K562 (cell line): Measurements from ENCODE around the gene ADGRF5. TPM values are rescaled to one million over a fixed set of nuclear protein-coding genes. Genes with fewer than 3 reads are reported as not detected.

ENCODE experiments used
- ATAC-seq: fragments of 200-7000 bp; cut with Tn5 transposase; 3 replicates; pipeline ENCODE4 v1.9.1; 2020; ENCODE audit warnings: moderate library complexity
- BruUV-seq: library from RNA; stranded (reverse); fragments of 400-500 nt; replicated peaks from 2 replicates; lab custom pipeline; 2021; lab: Mats Ljungman, UMichigan
- CTCF ChIA-PET: fragments of 300-600 bp; formaldehyde crosslinking; extraction: SDS; loops from one replicate; lab custom pipeline; 2021; ENCODE audit warnings: low intra/inter-chr PET ratio; lab: Yijun Ruan, JAX
- POLR2A ChIA-PET: fragments of 300-600, 350-650 bp; sonication (Branson Sonifier 250); formaldehyde crosslinking; extraction: SDS; loops from one replicate; lab custom pipeline; 2021; ENCODE audit warnings: antibody characterized with exemption, inconsistent platforms; lab: Yijun Ruan, JAX
- DNase-seq, 4 experiments: peaks; one replicate each; pipeline versions ENCODE4 v3.0.0 to v3.0.0-alpha.2; 2011 to 2018; ENCODE audit warnings: low spot score in 3 of 4, mixed read lengths in 3 of 4; ENCODE audit errors: extremely low read depth in 1 of 4
- FAIRE-seq: peaks from 2 replicates; lab custom pipeline; 2011; peaks lifted over from hg19 to GRCh38; lab: Jason Lieb, UNC
- H2AFZ ChIP-seq: 2 replicates; pipeline ENCODE4 v1.6.0; 2011; ENCODE audit warnings: low read depth, low read length, control low read depth, inconsistent platforms
- H3K27ac ChIP-seq: fragments of 200-600 bp; 3 replicates; pipeline ENCODE4 v1.8.0; 2011; ENCODE audit warnings: low read depth, mild to moderate bottlenecking, control low read depth, inconsistent platforms, low read length, moderate library complexity, mixed read lengths; ENCODE audit errors: extremely low read depth
- H3K27me3 ChIP-seq, 2 experiments: fragments of 300-600 bp in 1 of 2; 2 replicates in 1 of 2; 3 replicates in 1 of 2; pipeline versions ENCODE4 v1.6.0 to v1.8.0; 2011; ENCODE audit warnings: inconsistent platforms in 2 of 2, low read length in 2 of 2, mild to moderate bottlenecking in 1 of 2, mixed read lengths in 1 of 2, moderate library complexity in 1 of 2; ENCODE audit not compliant: control insufficient read depth in 2 of 2, insufficient read depth in 2 of 2
- H3K36me3 ChIP-seq: fragments of 300-600 bp; 3 replicates; pipeline ENCODE4 v1.8.0; 2011; ENCODE audit warnings: mild to moderate bottlenecking, low read length, inconsistent platforms; ENCODE audit not compliant: control insufficient read depth, insufficient read depth
- H3K4me1 ChIP-seq, 2 experiments: fragments of 200-600 bp in 1 of 2; replicated peaks in 1 of 2; 2 replicates in 1 of 2; 3 replicates in 1 of 2; pipeline versions ENCODE4 v1.5.1 to v1.8.0; 2011; ENCODE audit warnings: inconsistent platforms in 2 of 2, low read length in 2 of 2, mild to moderate bottlenecking in 1 of 2, mixed read lengths in 1 of 2, moderate library complexity in 1 of 2; ENCODE audit not compliant: control insufficient read depth in 2 of 2, insufficient read depth in 2 of 2
- H3K4me2 ChIP-seq: 2 replicates; pipeline ENCODE4 v1.6.1; 2011; ENCODE audit warnings: low read length, control low read depth, inconsistent platforms, mixed read lengths; ENCODE audit not compliant: insufficient read depth
- H3K4me3 ChIP-seq: fragments of 200-600 bp; sonication (generic), shearing (Covaris generic); 2 replicates; pipeline ENCODE4 v1.5.1; 2016; ENCODE audit warnings: control low read depth, inconsistent platforms
- H3K79me2 ChIP-seq: fragments of 200-600 bp; 3 replicates; pipeline ENCODE4 v1.8.0; 2011; ENCODE audit warnings: low read length, inconsistent platforms; ENCODE audit not compliant: control insufficient read depth, insufficient read depth
- H3K9ac ChIP-seq, 2 experiments: 2 replicates each; pipeline versions ENCODE4 v1.6.0 to v1.6.1; 2011; ENCODE audit warnings: low read depth in 2 of 2, low read length in 2 of 2, control low read depth in 1 of 2, inconsistent platforms in 1 of 2, mild to moderate bottlenecking in 1 of 2, mixed read lengths in 1 of 2; ENCODE audit not compliant: insufficient read depth in 1 of 2
- H3K9me1 ChIP-seq: one replicate; pipeline ENCODE4 v1.6.0; 2011; ENCODE audit warnings: inconsistent platforms, mild to moderate bottlenecking, low read length, moderate library complexity; ENCODE audit not compliant: control insufficient read depth, insufficient read depth
- H3K9me3 ChIP-seq: replicated peaks from 2 replicates; pipeline ENCODE4 v1.5.1; 2011; ENCODE audit warnings: low read depth, low read length, inconsistent platforms; ENCODE audit not compliant: control insufficient read depth, insufficient read depth
- H4K20me1 ChIP-seq: replicated peaks from 2 replicates; pipeline ENCODE4 v1.6.1; 2011; ENCODE audit warnings: low read length, inconsistent platforms, mixed read lengths; ENCODE audit not compliant: control insufficient read depth, insufficient read depth
- CCAR2 ChIP-seq: fragments of 200-400 bp; formaldehyde crosslinking; IDR thresholded peaks from 2 replicates; pipeline ENCODE4 v1.6.1; 2017; ENCODE audit warnings: mild to moderate bottlenecking, low read depth, low read length
- CHD4 ChIP-seq: fragments of 200-600 bp; sonication (generic); IDR thresholded peaks from 3 replicates; pipeline ENCODE4 v1.6.1; 2012; ENCODE audit warnings: low read depth, mild to moderate bottlenecking, mixed read lengths, low read length, inconsistent platforms; ENCODE audit not compliant: insufficient read depth, insufficient replicate concordance, poor library complexity, severe bottlenecking
- ESRRA ChIP-seq: fragments of 450-650 bp; IDR thresholded peaks from 2 replicates; pipeline ENCODE4 v1.6.1; 2014; ENCODE audit warnings: low read depth, mild to moderate bottlenecking, moderate library complexity, borderline replicate concordance
- ETS2 ChIP-seq: IDR thresholded peaks from 2 replicates; pipeline ENCODE4 v1.6.1; 2016; ENCODE audit warnings: borderline replicate concordance, missing genetic modification characterization, mild to moderate bottlenecking, moderate library complexity, missing compliant biosample characterization; ENCODE audit not compliant: poor library complexity, severe bottlenecking
- HDAC1 ChIP-seq, 2 experiments: fragments of 450-650 bp; IDR thresholded peaks; 2 replicates each; pipeline ENCODE4 v1.6.1; 2016 to 2017; ENCODE audit warnings: inconsistent platforms in 1 of 2, mild to moderate bottlenecking in 1 of 2, moderate library complexity in 1 of 2
- NFIX ChIP-seq: fragments of 250-450 bp; sonication (Bioruptor Pico); IDR thresholded peaks from 2 replicates; pipeline ENCODE4 v1.4.0; 2020; ENCODE audit warnings: low read depth, mild to moderate bottlenecking, moderate library complexity
- NUFIP1 ChIP-seq: fragments of 450-650 bp; IDR thresholded peaks from 2 replicates; pipeline ENCODE4 v1.6.1; 2018; ENCODE audit not compliant: partially characterized antibody
- PRDM10 ChIP-seq: fragments of 450-650 bp; IDR thresholded peaks from 2 replicates; pipeline ENCODE4 v1.6.1; 2018; ENCODE audit not compliant: partially characterized antibody
- SLC30A9 ChIP-seq: fragments of 250-450 bp; sonication (Bioruptor Pico); IDR thresholded peaks from 2 replicates; pipeline ENCODE4 v1.8.0; 2022; ENCODE audit warnings: mild to moderate bottlenecking, moderate library complexity
- SNIP1 ChIP-seq: fragments of 450-650 bp; IDR thresholded peaks from 2 replicates; pipeline ENCODE4 v1.7.1; 2017; ENCODE audit warnings: low read depth, mild to moderate bottlenecking
- TAL1 ChIP-seq: fragments of 450-650 bp; IDR thresholded peaks from 2 replicates; pipeline ENCODE4 v1.6.1; 2016; ENCODE audit warnings: mild to moderate bottlenecking
- VEZF1 ChIP-seq: fragments of 200-800 bp; sonication (Bioruptor generic); IDR thresholded peaks from 2 replicates; pipeline ENCODE4 v1.6.1; 2017; ENCODE audit warnings: missing genetic modification characterization, missing compliant biosample characterization
- ZBTB43 ChIP-seq: sonication (generic); formaldehyde crosslinking; IDR thresholded peaks from 2 replicates; pipeline ENCODE4 v1.8.0; 2023; ENCODE audit warnings: mild to moderate bottlenecking, missing genetic modification reagents
- WGBS: fragments of 100-300 bp; shearing (Covaris generic); methylation state at CpG from one replicate; pipeline ENCODE4 v1.1.6; 2016; ENCODE audit warnings: low coverage, mixed read lengths; ENCODE audit not compliant: insufficient coverage; ENCODE audit errors: missing lambda C conversion rate; 5-methylcytosine and 5-hydroxymethylcytosine counted together
- in situ Hi-C: fragments of 300-500 bp; cut with MboI; formaldehyde crosslinking; loops from 4 replicates; pipeline ENCODE4 v1.15.0; 2018; ENCODE audit warnings: inconsistent platforms, mixed read lengths
- intact Hi-C: fragments of 100-400 bp; cut with micrococcal nuclease; formaldehyde crosslinking; loops from 2 replicates; pipeline ENCODE4 v1.14.2; 2022
- polyA plus RNA-seq, 8 experiments: library from polyadenylated mRNA; depleted of rRNA in 4 of 8; stranded (reverse) in 5 of 8; unstranded in 3 of 8; fragments of >200 nt; fragmentation: Nextera tagmentation in 2 of 8; fragmentation: Illumina TruSeq in 1 of 8; extraction: Ambion mirVana in 2 of 8; extraction: Trizol in 1 of 8; gene quantifications; 2 replicates each; pipeline versions ENCODE4 v1.2.1 to v1.2.3, GENCODE V29; 2011 to 2014; ENCODE audit warnings: inconsistent platforms in 1 of 8, missing spikeins in 1 of 8
- total RNA-seq, 7 experiments: library from RNA; depleted of rRNA in 6 of 7; stranded (reverse); fragments of >200 nt in 6 of 7; fragmentation: Illumina TruSeq in 2 of 7; extraction: Trizol in 2 of 7; gene quantifications; 2 replicates each; pipeline versions ENCODE4 v1.2.1 to v1.2.3, GENCODE V29; 2011 to 2021; ENCODE audit warnings: low replicate concordance in 1 of 7

ADGRF5 gene
- total and polyA plus RNA-seq, 9 of the 15 experiments (the other 6 are each of a cell fraction or from before 2014, with no cell fraction given), result 0.07 TPM; not detected in 8

GRCh38 chr6:46956409-46956808 lies 34.7 kb upstream of the ADGRF5 start:
- 0% methylated on average over 6 of the region's 6 CpGs for WGBS
- intact Hi-C loops (no loop called here), in situ Hi-C loops (no loop called here)
- ChIA-PET POLR2A (interaction anchor here (0.6 to 1.5 kb wide), 3 partner anchors 8 to 834 kb away, joined by 3 to 4 read pairs (median 3); no protein-coding TSS in a partner anchor), CTCF (no interaction called here)
- no peak for TF ChIP-seq TAL1
- no peak for TF ChIP-seq NFIX (CRISPR knock-in tag)
- TF ChIP-seq SNIP1, result no peak
- no peak for TF ChIP-seq ETS2 (tag)
- no peak for TF ChIP-seq HDAC1 (IDR thresholded peaks at IDR 0.05)
- TF ChIP-seq VEZF1 (CRISPR knock-in tag), result no peak
- no peak for TF ChIP-seq ZBTB43 (CRISPR knock-in tag)
- TF ChIP-seq NUFIP1, result no peak
- TF ChIP-seq SLC30A9 (CRISPR knock-in tag), result no peak
- TF ChIP-seq CHD4, result no peak
- no peak for TF ChIP-seq CCAR2
- TF ChIP-seq PRDM10, result no peak
- TF ChIP-seq ESRRA, result no peak
- H3K9me1 ChIP-seq, result no peaks in the 10 kb centered on the region
- ATAC-seq (no peak), FAIRE-seq (no peak), DNase-seq (no peak)
- H3K4me3 ChIP-seq, result no peak overlapping the region
- H3K27me3 ChIP-seq, result no peaks in the 10 kb centered on the region; a peak in 1 of 5 replicates
- H3K27ac ChIP-seq, result no peak overlapping the region
- no peak overlapping the region for H3K9ac ChIP-seq
- no peak overlapping the region for H3K4me2 ChIP-seq
- H3K79me2 ChIP-seq, result no peaks in the 10 kb centered on the region
- BruUV-seq, result no TSS peak
- no peaks in the 10 kb centered on the region; the same call in 1 of the 2 replicates for H4K20me1 ChIP-seq
- no peaks in the 10 kb centered on the region for H3K4me1 ChIP-seq
- H3K9me3 ChIP-seq, result no peaks in the 10 kb centered on the region
- no peaks in the 10 kb centered on the region for H3K36me3 ChIP-seq
- H2AFZ ChIP-seq, result no peak overlapping the region
